GM18526 (cell line): Measurements from ENCODE around the gene CETP.

Experiments
- POLR2A ChIP-seq: IDR thresholded peaks from 3 replicates; pipeline ENCODE4 v1.6.1; 2011; ENCODE audit not compliant: insufficient read length; ENCODE audit errors: extremely low read depth

The CETP gene

GRCh38 chr16:56997264-56997663 is 35.5 kb downstream of the CETP start:
- TF ChIP-seq POLR2A, result no peak

- no peak for TF ChIP-seq POLR2A
Observed at GRCh38 chr16:56997931-56998330, 36.2 kb downstream of the CETP start.

- no peak for TF ChIP-seq POLR2A
Observed at GRCh38 chr16:56998352-56998751, 36.6 kb downstream of the CETP start.

GRCh38 chr16:56998861-56999260 is 37.1 kb downstream of the CETP start:
- TF ChIP-seq POLR2A, result no peak

GRCh38 chr16:56999409-57000270 is 37.9 kb downstream of the CETP start:
- TF ChIP-seq POLR2A, result peak; percentile 18

- no peak for TF ChIP-seq POLR2A
Observed at GRCh38 chr16:57000271-57001025, 38.7 kb downstream of the CETP start.

GRCh38 chr16:57001026-57001679 is 39.4 kb downstream of the CETP start:
- no peak for TF ChIP-seq POLR2A

GRCh38 chr16:57003439-57004386 is 42.0 kb downstream of the CETP start:
- TF ChIP-seq POLR2A, result no peak

GRCh38 chr16:57004387-57005250 is 42.9 kb downstream of the CETP start:
- no peak for TF ChIP-seq POLR2A

GRCh38 chr16:57007050-57007449 is 45.3 kb downstream of the CETP start:
- TF ChIP-seq POLR2A, result no peak

- TF ChIP-seq POLR2A, result no peak
Observed at GRCh38 chr16:57007530-57007929, 45.8 kb downstream of the CETP start.

GRCh38 chr16:57008440-57008839 is 46.7 kb downstream of the CETP start:
- TF ChIP-seq POLR2A, result no peak

- TF ChIP-seq POLR2A, result no peak
Observed at GRCh38 chr16:57009643-57010170, 48.0 kb downstream of the CETP start.
